IMR-90 (cell line): Measurements from ENCODE around the gene RNF31. TPM values are rescaled to one million over a fixed set of nuclear protein-coding genes. Genes with fewer than 3 reads are reported as not detected.
A peak's percentile ranks its signal among the peaks of the same experiment; 100 is the strongest.

Experiments
- ATAC-seq: fragments of 200-7000 bp; cut with Tn5 transposase; 2 replicates; pipeline ENCODE4 v1.9.1; 2020; ENCODE audit warnings: low read depth, mild to moderate bottlenecking, moderate library complexity
- BruUV-seq: library from RNA; stranded (reverse); fragments of 400-500 nt; replicated peaks from 2 replicates; lab custom pipeline; 2021; lab: Mats Ljungman, UMichigan
- CTCF ChIA-PET: fragments of 300-600 bp; formaldehyde crosslinking; extraction: SDS; loops from one replicate; lab custom pipeline; 2021; ENCODE audit warnings: antibody characterized with exemption; lab: Yijun Ruan, JAX
- POLR2A ChIA-PET: fragments of 300-600 bp; sonication (Branson Sonifier 250); formaldehyde crosslinking; loops from one replicate; lab custom pipeline; 2022; ENCODE audit warnings: antibody characterized with exemption; ENCODE audit not compliant: unreplicated experiment; lab: Charles Lee
- DNase-seq: peaks from one replicate; pipeline ENCODE4 v3.0.0; 2013
- H2AFZ ChIP-seq: replicated peaks from 2 replicates; pipeline ENCODE3; 2013; ENCODE audit warnings: low read length, mild to moderate bottlenecking; ENCODE audit not compliant: poor library complexity
- H2AK5ac ChIP-seq: 2 replicates; pipeline ENCODE4 v1.6.1; 2013; ENCODE audit warnings: low read depth, low read length, inconsistent platforms
- H2AK9ac ChIP-seq: replicated peaks from 2 replicates; pipeline ENCODE3; 2013; ENCODE audit warnings: mild to moderate bottlenecking, low read depth, low read length, moderate library complexity; ENCODE audit not compliant: poor library complexity
- H2BK120ac ChIP-seq: 2 replicates; pipeline ENCODE4 v1.6.1; 2013; ENCODE audit warnings: low read depth, low read length, inconsistent platforms
- H2BK15ac ChIP-seq: 3 replicates; pipeline ENCODE4 v1.6.1; 2013; ENCODE audit warnings: low read depth, low read length, inconsistent platforms
- H2BK20ac ChIP-seq: 2 replicates; pipeline ENCODE4 v1.6.1; 2013; ENCODE audit warnings: low read depth, mild to moderate bottlenecking, inconsistent platforms, low read length, moderate library complexity
- H2BK5ac ChIP-seq: 2 replicates; pipeline ENCODE4 v1.6.1; 2013; ENCODE audit warnings: mild to moderate bottlenecking, low read depth, low read length, inconsistent platforms; ENCODE audit not compliant: poor library complexity, severe bottlenecking
- H3K14ac ChIP-seq: replicated peaks from 2 replicates; pipeline ENCODE4 v1.6.1; 2013; ENCODE audit warnings: low read depth, low read length, inconsistent platforms
- H3K18ac ChIP-seq: 2 replicates; pipeline ENCODE4 v1.6.1; 2013; ENCODE audit warnings: low read depth, low read length, control low read depth
- H3K23ac ChIP-seq: 2 replicates; pipeline ENCODE4 v1.6.1; 2013; ENCODE audit warnings: low read depth, low read length, inconsistent platforms
- H3K27ac ChIP-seq: 2 replicates; pipeline ENCODE4 v1.5.1; 2013; ENCODE audit warnings: mild to moderate bottlenecking, control low read depth, low read length; ENCODE audit not compliant: insufficient read depth
- H3K27me3 ChIP-seq: 2 replicates; pipeline ENCODE4 v1.6.1; 2013; ENCODE audit warnings: low read length; ENCODE audit not compliant: control insufficient read depth, insufficient read depth
- H3K36me3 ChIP-seq: 2 replicates; pipeline ENCODE4 v1.6.1; 2013; ENCODE audit warnings: low read length, mixed read lengths; ENCODE audit not compliant: control insufficient read depth, insufficient read depth
- H3K4ac ChIP-seq: 2 replicates; pipeline ENCODE4 v1.6.1; 2013; ENCODE audit warnings: low read depth, low read length, inconsistent platforms
- H3K4me1 ChIP-seq: 2 replicates; pipeline ENCODE4 v1.6.1; 2013; ENCODE audit warnings: low read length, mixed read lengths; ENCODE audit not compliant: control insufficient read depth, insufficient read depth
- H3K4me2 ChIP-seq: 2 replicates; pipeline ENCODE4 v1.6.1; 2013; ENCODE audit warnings: low read depth, mild to moderate bottlenecking, control low read depth, low read length, moderate library complexity
- H3K4me3 ChIP-seq: 2 replicates; pipeline ENCODE4 v1.5.1; 2013; ENCODE audit warnings: low read depth, mild to moderate bottlenecking, control low read depth, low read length, moderate library complexity; ENCODE audit not compliant: insufficient read depth
- H3K56ac ChIP-seq: 2 replicates; pipeline ENCODE4 v1.6.1; 2013; ENCODE audit warnings: low read length, inconsistent platforms; ENCODE audit not compliant: insufficient read depth; ENCODE audit errors: extremely low read depth
- H3K79me1 ChIP-seq, 2 experiments: 2 replicates each; pipeline ENCODE4 v1.6.1; 2013; ENCODE audit warnings: low read length in 2 of 2, inconsistent platforms in 1 of 2, low read depth in 1 of 2
- H3K9ac ChIP-seq: 2 replicates; pipeline ENCODE4 v1.6.1; 2013; ENCODE audit warnings: low read depth, low read length, control low read depth
- H3K9me1 ChIP-seq: 2 replicates; pipeline ENCODE4 v1.6.1; 2013; ENCODE audit warnings: low read length, inconsistent platforms; ENCODE audit not compliant: insufficient read depth
- H3K9me3 ChIP-seq: 2 replicates; pipeline ENCODE4 v1.6.1; 2013; ENCODE audit warnings: low read length; ENCODE audit not compliant: control insufficient read depth, insufficient read depth
- H4K20me1 ChIP-seq: 2 replicates; pipeline ENCODE4 v1.6.1; 2013; ENCODE audit warnings: low read length, inconsistent platforms; ENCODE audit not compliant: insufficient read depth
- H4K5ac ChIP-seq: 2 replicates; pipeline ENCODE4 v1.6.1; 2013; ENCODE audit warnings: mild to moderate bottlenecking, low read depth, low read length, control low read depth
- H4K8ac ChIP-seq, 2 experiments: 2 replicates each; pipeline ENCODE4 v1.6.1; 2013; ENCODE audit warnings: low read depth in 2 of 2, low read length in 2 of 2, control low read depth in 1 of 2, inconsistent platforms in 1 of 2
- H4K91ac ChIP-seq: 2 replicates; pipeline ENCODE4 v1.6.1; 2013; ENCODE audit warnings: low read depth, low read length, inconsistent platforms; ENCODE audit not compliant: insufficient read depth
- CTCF ChIP-seq: conservative IDR thresholded peaks from 2 replicates; pipeline ENCODE4 v1.5.1; 2012; ENCODE audit warnings: mild to moderate bottlenecking, low read depth, low read length, improper control_type of control experiment
- ELK1 ChIP-seq: fragments of 150-350 bp; IDR thresholded peaks from 2 replicates; pipeline ENCODE4 v1.6.1; 2016; ENCODE audit warnings: low read depth, mild to moderate bottlenecking, low read length, moderate library complexity, borderline replicate concordance
- MAZ ChIP-seq: IDR thresholded peaks from 2 replicates; pipeline ENCODE4 v1.6.1; 2012; ENCODE audit warnings: low read depth, mild to moderate bottlenecking, low read length, improper control_type of control experiment, moderate library complexity, borderline replicate concordance
- POLR2A ChIP-seq: IDR thresholded peaks from 2 replicates; pipeline ENCODE4 v1.6.1; 2012; ENCODE audit warnings: mild to moderate bottlenecking, low read depth, low read length
- RAD21 ChIP-seq: IDR thresholded peaks from 2 replicates; pipeline ENCODE4 v1.6.1; 2012; ENCODE audit warnings: low read length, improper control_type of control experiment
- SMC3 ChIP-seq: fragments of 150-350 bp; IDR thresholded peaks from 2 replicates; pipeline ENCODE4 v1.6.1; 2016; ENCODE audit warnings: low read depth, mild to moderate bottlenecking, antibody characterized with exemption, low read length, moderate library complexity
- USF2 ChIP-seq: fragments of 150-350 bp; IDR thresholded peaks from 2 replicates; pipeline ENCODE4 v1.6.1; 2017; ENCODE audit warnings: mild to moderate bottlenecking, antibody characterized with exemption, low read length, low read depth
- WGBS, 2 experiments: methylation state at CpG; one replicate each; pipeline versions ENCODE4 v1.1.5 to v1.1.7; 2013; ENCODE audit warnings: missing lambda C conversion rate in 2 of 2; ENCODE audit not compliant: insufficient read length in 1 of 2; ENCODE audit errors: extremely low coverage in 2 of 2; 5-methylcytosine and 5-hydroxymethylcytosine counted together
- dilution Hi-C: fragments of 300-500 bp; cut with HindIII; formaldehyde crosslinking; loops from one replicate; pipeline ENCODE4 v1.14.3; 2018; ENCODE audit warnings: low sequenced_read_pairs; ENCODE audit not compliant: unreplicated experiment
- in situ Hi-C: fragments of 300-500 bp; cut with MboI; formaldehyde crosslinking; loops from 3 replicates; pipeline ENCODE4 v1.14.3; 2019; ENCODE audit warnings: low sequenced_read_pairs, inconsistent platforms, mixed read lengths
- intact Hi-C: fragments of 100-400 bp; cut with micrococcal nuclease; formaldehyde crosslinking; loops from 2 replicates; pipeline ENCODE4 v1.10.0; 2022
- polyA plus RNA-seq, 3 experiments: library from polyadenylated mRNA; depleted of rRNA; stranded (reverse); fragments of >200 nt; gene quantifications; 2 replicates each; pipeline ENCODE4 v1.2.3, GENCODE V29; 2012; ENCODE audit warnings: low replicate concordance in 1 of 3
- total RNA-seq: library from RNA; depleted of rRNA; stranded (reverse); fragments of >200 nt; gene quantifications from 2 replicates; pipeline ENCODE4 v1.2.3, GENCODE V29; 2012

Gene RNF31
- total and polyA plus RNA-seq, 2 of the 4 experiments (the other 2 are of a cell fraction): 31.6 to 37.5 TPM

- Histone ChIP-seq H3K27ac (no peak overlapping the region), H3K18ac (no peak overlapping the region), H3K4me3 (no peak overlapping the region), H3K23ac (no peak overlapping the region), H2AFZ (no peak overlapping the region), H2BK120ac (no peak overlapping the region), H4K8ac (no peak overlapping the region), H4K5ac (no peak overlapping the region), H3K56ac (no peak overlapping the region), H3K9ac (no peak overlapping the region), H3K79me1 (peaks cover 34 to 75% of the 10 kb centered on the region in 2 experiments), H3K4me2 (no peak overlapping the region), H3K9me3 (no peaks in the 10 kb centered on the region), H2AK9ac (peak overlapping the region; percentile 35), H4K20me1 (no peaks in the 10 kb centered on the region), H3K36me3 (peaks cover 36% of the 10 kb centered on the region), H2BK5ac (no peak overlapping the region), H3K4ac (no peak overlapping the region), H3K14ac (no peak overlapping the region), H2BK20ac (no peak overlapping the region), H3K27me3 (no peaks in the 10 kb centered on the region), H3K9me1 (peaks cover 23% of the 10 kb centered on the region), H2AK5ac (no peak overlapping the region), H2BK15ac (no peak overlapping the region), H3K4me1 (peaks cover 9% of the 10 kb centered on the region), H4K91ac (no peak overlapping the region)
- dilution Hi-C loops: no loop called here
- no peak for TF ChIP-seq POLR2A
- no peak for TF ChIP-seq CTCF
- TF ChIP-seq SMC3: no peak
- TF ChIP-seq RAD21: no peak
- TF ChIP-seq USF2: no peak
- no peak for TF ChIP-seq ELK1
- no peak for TF ChIP-seq MAZ
- DNase-seq (no peak), ATAC-seq (no peak)
- ChIA-PET CTCF (no interaction called here), POLR2A (no interaction called here)
- BruUV-seq: no TSS peak
- intact Hi-C loops: no loop called here
- in situ Hi-C loops: no loop called here
- WGBS, 2 experiments: 94% methylated on average over 3 of the region's 10 CpGs; no CpG with 5 or more reads in 1 of the 2 experiments
Observed at GRCh38 chr14:24190416-24190815, 43.1 kb downstream of the RNF31 start.
